Measurements from ENCODE around the gene CYB5A. TPM values are rescaled to one million over a fixed set of nuclear protein-coding genes. Genes with fewer than 3 reads are reported as not detected.
A peak's percentile ranks its signal among the peaks of the same experiment; 100 is the strongest.
"Not testable (repeated sequence)": the region's sequence is repeated elsewhere in the genome, so short reads cannot be mapped to it uniquely, and the experiment has no call there.

CYB5A gene
- total RNA-seq, 1 donor from 2014 or later, result 53.2 TPM

DNA sequence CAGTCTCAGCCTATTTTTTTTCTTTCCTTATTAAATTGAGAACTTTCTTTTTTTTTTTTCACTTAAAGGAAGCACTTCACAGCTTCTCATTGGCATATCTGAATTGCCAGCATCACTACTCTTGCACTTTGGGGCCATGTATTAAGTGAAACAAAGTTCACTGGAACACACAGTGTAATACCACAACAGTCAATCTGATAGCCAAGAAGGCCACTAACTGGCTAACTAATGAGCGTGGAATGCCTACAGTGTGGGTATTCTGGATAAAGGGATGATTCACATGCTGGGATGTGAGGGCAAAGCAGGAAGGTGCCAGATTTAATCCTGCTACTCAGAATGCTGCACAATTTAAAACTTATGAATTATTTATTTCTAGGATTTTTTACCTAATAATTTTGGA is 12.2 kb upstream of the CYB5A start:
- FAIRE-seq (no peak), DNase-seq (ENCODE audit: low read depth) (peak; percentile 73)
- no peak overlapping the region for H3K4me3 ChIP-seq (ENCODE audit: low read depth, low read length)
- TF ChIP-seq, protein P1, sequence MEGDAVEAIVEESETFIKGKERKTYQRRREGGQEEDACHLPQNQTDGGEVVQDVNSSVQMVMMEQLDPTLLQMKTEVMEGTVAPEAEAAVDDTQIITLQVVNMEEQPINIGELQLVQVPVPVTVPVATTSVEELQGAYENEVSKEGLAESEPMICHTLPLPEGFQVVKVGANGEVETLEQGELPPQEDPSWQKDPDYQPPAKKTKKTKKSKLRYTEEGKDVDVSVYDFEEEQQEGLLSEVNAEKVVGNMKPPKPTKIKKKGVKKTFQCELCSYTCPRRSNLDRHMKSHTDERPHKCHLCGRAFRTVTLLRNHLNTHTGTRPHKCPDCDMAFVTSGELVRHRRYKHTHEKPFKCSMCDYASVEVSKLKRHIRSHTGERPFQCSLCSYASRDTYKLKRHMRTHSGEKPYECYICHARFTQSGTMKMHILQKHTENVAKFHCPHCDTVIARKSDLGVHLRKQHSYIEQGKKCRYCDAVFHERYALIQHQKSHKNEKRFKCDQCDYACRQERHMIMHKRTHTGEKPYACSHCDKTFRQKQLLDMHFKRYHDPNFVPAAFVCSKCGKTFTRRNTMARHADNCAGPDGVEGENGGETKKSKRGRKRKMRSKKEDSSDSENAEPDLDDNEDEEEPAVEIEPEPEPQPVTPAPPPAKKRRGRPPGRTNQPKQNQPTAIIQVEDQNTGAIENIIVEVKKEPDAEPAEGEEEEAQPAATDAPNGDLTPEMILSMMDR (IDR thresholded peaks at IDR 0.05; ENCODE audit: insufficient read depth, low read length, severe bottlenecking), result no peak
- H3K27me3 ChIP-seq (ENCODE audit: control insufficient read depth, insufficient read depth, low read length), result no peaks in the 10 kb centered on the region
- H3K36me3 ChIP-seq (ENCODE audit: control insufficient read depth, insufficient read depth, low read length), result no peaks in the 10 kb centered on the region

DNA sequence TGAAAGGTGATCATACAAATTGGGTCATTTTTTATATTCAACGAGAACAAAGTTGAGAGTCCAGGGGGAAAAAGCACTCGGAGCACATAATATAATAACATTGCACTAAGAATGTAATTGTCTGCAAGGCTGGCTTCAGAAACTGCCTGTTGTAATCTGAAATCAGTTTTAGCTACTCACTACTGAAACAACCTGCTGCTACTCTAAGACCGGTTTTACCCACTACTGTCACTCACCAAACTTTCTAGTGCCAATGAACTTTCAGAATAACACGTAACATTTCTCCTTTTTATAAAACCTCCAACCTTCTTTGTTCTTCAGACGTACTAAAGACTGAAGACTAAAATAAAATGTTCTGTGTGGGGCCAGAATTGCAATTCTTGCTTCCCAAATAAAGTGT is 11.5 kb upstream of the CYB5A start:
- DNase-seq (ENCODE audit: low read depth), result no peak
- TF ChIP-seq, protein P1 (IDR thresholded peaks at IDR 0.05; ENCODE audit: insufficient read depth, low read length, severe bottlenecking), result no peak
- Histone ChIP-seq H3K36me3 (ENCODE audit: control insufficient read depth, insufficient read depth, low read length) (no peaks in the 10 kb centered on the region), H3K27me3 (ENCODE audit: control insufficient read depth, insufficient read depth, low read length) (no peaks in the 10 kb centered on the region), H3K4me3 (ENCODE audit: low read depth, low read length) (no peak overlapping the region)
- FAIRE-seq, result no peak

DNA sequence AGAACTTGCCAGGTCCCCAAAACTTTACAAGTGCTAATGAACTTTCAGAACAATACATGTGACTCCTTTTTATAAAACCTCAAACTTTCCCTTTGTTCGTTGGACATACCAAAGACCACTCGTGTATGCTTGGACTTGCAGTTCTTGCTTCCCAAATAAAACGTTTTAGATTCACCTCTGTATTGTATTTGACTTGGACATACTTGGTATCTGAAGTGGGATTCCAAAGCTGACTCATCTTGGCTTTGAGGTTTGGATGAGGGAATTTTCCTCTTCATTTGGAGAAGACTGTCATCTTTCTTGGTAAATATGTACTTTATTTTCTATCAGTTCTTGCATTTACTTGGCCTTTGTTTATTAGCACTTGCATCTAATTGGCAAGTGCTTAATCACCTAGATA is 8.0 kb upstream of the CYB5A start:
- peak; percentile 63 for DNase-seq (ENCODE audit: low read depth)
- no peak for FAIRE-seq
- no peak overlapping the region for H3K4me3 ChIP-seq (ENCODE audit: low read depth, low read length)
- no peaks in the 10 kb centered on the region for H3K36me3 ChIP-seq (ENCODE audit: control insufficient read depth, insufficient read depth, low read length)
- no peaks in the 10 kb centered on the region for H3K27me3 ChIP-seq (ENCODE audit: control insufficient read depth, insufficient read depth, low read length)
- TF ChIP-seq, protein P1 (IDR thresholded peaks at IDR 0.05; ENCODE audit: insufficient read depth, low read length, severe bottlenecking), result no peak

DNA sequence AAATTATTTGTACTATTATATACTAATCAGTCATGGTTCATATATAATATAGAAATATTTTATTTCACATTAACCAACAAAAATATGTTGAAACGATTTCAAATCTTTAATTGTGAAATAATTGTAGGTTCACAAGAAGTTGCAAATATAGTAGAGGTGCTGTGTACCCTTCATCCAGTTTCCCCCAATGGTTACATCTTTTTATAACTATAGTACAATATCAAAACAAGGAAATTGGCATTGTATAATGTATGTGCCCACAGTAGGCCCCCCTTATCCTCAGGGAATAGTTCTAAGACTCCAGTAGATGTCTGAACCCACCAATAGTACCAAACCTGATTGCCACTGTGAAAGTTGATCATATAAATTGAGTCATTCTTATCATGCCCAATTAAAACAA is 7.4 kb upstream of the CYB5A start:
- no peak for DNase-seq (ENCODE audit: low read depth)
- no peaks in the 10 kb centered on the region for H3K36me3 ChIP-seq (ENCODE audit: control insufficient read depth, insufficient read depth, low read length)
- H3K4me3 ChIP-seq (ENCODE audit: low read depth, low read length), result no peak overlapping the region
- H3K27me3 ChIP-seq (ENCODE audit: control insufficient read depth, insufficient read depth, low read length), result no peaks in the 10 kb centered on the region
- TF ChIP-seq, protein P1 (IDR thresholded peaks at IDR 0.05; ENCODE audit: insufficient read depth, low read length, severe bottlenecking), result no peak
- no peak for FAIRE-seq

DNA sequence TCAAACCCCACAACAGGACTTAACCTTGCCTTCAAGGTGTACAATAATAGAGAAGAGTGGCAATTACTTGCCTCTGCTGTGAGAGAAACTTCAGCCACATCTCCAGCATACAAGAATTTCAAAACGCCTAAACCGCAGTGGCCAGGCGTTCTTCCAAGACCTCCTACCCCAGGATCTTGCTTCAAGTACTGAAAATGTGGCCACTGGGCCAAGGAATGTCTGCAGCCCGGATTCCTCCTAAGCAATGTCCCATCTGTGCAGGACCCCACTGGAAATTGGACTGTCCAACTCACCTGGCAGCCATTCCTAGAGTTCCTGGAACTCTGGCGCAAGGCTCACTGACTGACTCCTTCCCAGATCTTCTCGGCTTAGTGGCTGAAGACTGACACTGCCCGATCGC is 2.8 kb upstream of the CYB5A start:
- Histone ChIP-seq H3K27me3 (ENCODE audit: control insufficient read depth, insufficient read depth, low read length) (no peaks in the 10 kb centered on the region), H3K36me3 (ENCODE audit: control insufficient read depth, insufficient read depth, low read length) (no peaks in the 10 kb centered on the region), H3K4me3 (ENCODE audit: low read depth, low read length) (no peak overlapping the region)
- FAIRE-seq (no peak), DNase-seq (ENCODE audit: low read depth) (no peak)
- TF ChIP-seq, protein P1 (IDR thresholded peaks at IDR 0.05; ENCODE audit: insufficient read depth, low read length, severe bottlenecking), result no peak

DNA sequence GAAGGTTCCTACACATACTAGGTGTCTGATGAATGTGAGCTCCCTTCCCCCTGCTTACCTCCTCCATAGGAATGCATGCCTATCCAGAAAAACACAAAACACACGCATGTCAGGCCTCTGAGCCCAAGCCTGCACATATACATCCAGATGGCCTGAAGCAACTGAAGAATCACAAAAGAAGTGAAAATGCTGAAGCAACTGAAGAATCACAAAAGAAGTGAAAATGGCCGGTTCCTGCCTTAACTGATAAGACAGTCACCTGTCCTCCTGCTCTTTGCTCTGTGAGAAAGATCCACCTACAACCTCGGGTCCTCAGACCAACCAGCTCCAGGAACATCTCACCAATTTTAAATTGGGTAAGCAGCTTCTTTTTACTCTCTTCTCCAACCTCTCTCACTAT is 1.2 kb upstream of the CYB5A start:
- not testable (repeated sequence) for H3K27me3 ChIP-seq (ENCODE audit: control insufficient read depth, insufficient read depth, low read length); DNase-seq (ENCODE audit: low read depth); H3K36me3 ChIP-seq (ENCODE audit: control insufficient read depth, insufficient read depth, low read length); FAIRE-seq; H3K4me3 ChIP-seq (ENCODE audit: low read depth, low read length)
